K562 (cell line): ENCODE measurements around the gene CYB5R3.

Source experiments
- FOS ChIP-seq: IDR thresholded peaks from 3 replicates; pipeline ENCODE4 v1.6.1; 2011; ENCODE audit not compliant: insufficient read length; ENCODE audit errors: extremely low read depth
- HNRNPLL ChIP-seq: fragments of 200-400 bp; formaldehyde crosslinking; IDR thresholded peaks from 2 replicates; pipeline ENCODE4 v1.6.1; 2017; ENCODE audit warnings: low read length, low read depth, mild to moderate bottlenecking; ENCODE audit not compliant: poor library complexity, severe bottlenecking
- POLR2A ChIP-seq: fragments of 450-650 bp; conservative IDR thresholded peaks from 2 replicates; pipeline ENCODE4 v1.6.1; 2016
- STAT5A ChIP-seq: IDR thresholded peaks from 2 replicates; pipeline ENCODE4 v1.6.1; 2012; ENCODE audit warnings: low read length, inconsistent platforms, borderline replicate concordance

GRCh38 chr22:42603427-42603826 is 45.8 kb downstream of the CYB5R3 start:
- TF ChIP-seq POLR2A = no peak
- no peak for TF ChIP-seq HNRNPLL
- no peak for TF ChIP-seq FOS
- TF ChIP-seq STAT5A = no peak
